GM12878 (cell line): ENCODE results near the gene BBLN. TPM values are rescaled to one million over a fixed set of nuclear protein-coding genes. Genes with fewer than 3 reads are reported as not detected.

ENCODE experiments used
- ATF7 ChIP-seq: fragments of 450-650 bp; IDR thresholded peaks from 2 replicates; pipeline ENCODE4 v1.6.1; 2016; ENCODE audit warnings: low read depth, mild to moderate bottlenecking
- CHD1 ChIP-seq: IDR thresholded peaks from 2 replicates; pipeline ENCODE4 v1.6.1; 2012; ENCODE audit warnings: low read depth, low read length, improper control_type of control experiment
- EZH2 ChIP-seq: IDR thresholded peaks from 2 replicates; pipeline ENCODE4 v1.6.1; 2012; ENCODE audit warnings: low read depth, mild to moderate bottlenecking, control low read depth, inconsistent platforms, low read length, borderline replicate concordance; ENCODE audit not compliant: control insufficient read depth
- GABPA ChIP-seq: IDR thresholded peaks from 2 replicates; pipeline ENCODE4 v1.6.1; 2014; ENCODE audit warnings: antibody characterized with exemption, low read depth, mild to moderate bottlenecking, inconsistent platforms
- GATAD2B ChIP-seq: fragments of 450-650 bp; conservative IDR thresholded peaks from 2 replicates; pipeline ENCODE4 v1.6.1; 2017; ENCODE audit warnings: low read depth, mild to moderate bottlenecking, moderate library complexity
- IKZF2 ChIP-seq, 2 experiments: fragments of 450-650 bp; IDR thresholded peaks; 2 replicates each; pipeline ENCODE4 v1.6.1; 2017; ENCODE audit warnings: mild to moderate bottlenecking in 2 of 2, moderate library complexity in 2 of 2
- LARP7 ChIP-seq: fragments of 450-650 bp; IDR thresholded peaks from 2 replicates; pipeline ENCODE4 v1.6.1; 2017; ENCODE audit warnings: mild to moderate bottlenecking
- POLR2A ChIP-seq: IDR thresholded peaks from 2 replicates; pipeline ENCODE4 v1.6.1; 2011; ENCODE audit warnings: low read depth, mild to moderate bottlenecking, low read length
- RAD21 ChIP-seq: IDR thresholded peaks from 2 replicates; pipeline ENCODE4 v1.6.1; 2011; ENCODE audit warnings: mild to moderate bottlenecking, low read depth, low read length, moderate library complexity; ENCODE audit not compliant: insufficient read depth
- RCOR1 ChIP-seq: conservative IDR thresholded peaks from 2 replicates; pipeline ENCODE4 v1.6.1; 2012; ENCODE audit warnings: low read depth, low read length, improper control_type of control experiment
- RELA ChIP-seq: fragments of 450-650 bp; IDR thresholded peaks from 2 replicates; pipeline ENCODE4 v1.8.0; 2014; ENCODE audit warnings: borderline replicate concordance; ENCODE audit not compliant: partially characterized antibody
- SP1 ChIP-seq: IDR thresholded peaks from one replicate; pipeline ENCODE4 v1.6.1; 2011; ENCODE audit warnings: low read depth, low read length
- STAT1 ChIP-seq: fragments of 450-650 bp; conservative IDR thresholded peaks from 2 replicates; pipeline ENCODE4 v1.6.1; 2014; ENCODE audit warnings: antibody characterized with exemption, mild to moderate bottlenecking
- SUZ12 ChIP-seq: fragments of 200-600 bp; sonication (generic); IDR thresholded peaks from one replicate; pipeline ENCODE4 v1.6.1; 2018; ENCODE audit warnings: antibody characterized with exemption, mild to moderate bottlenecking; ENCODE audit not compliant: unreplicated experiment
- TAF1 ChIP-seq: IDR thresholded peaks from 2 replicates; pipeline ENCODE4 v1.6.1; 2011; ENCODE audit warnings: mild to moderate bottlenecking, low read depth, low read length, borderline replicate concordance
- TCF12 ChIP-seq: IDR thresholded peaks from 2 replicates; pipeline ENCODE4 v1.6.1; 2011; ENCODE audit warnings: low read depth, mild to moderate bottlenecking, low read length
- ZNF384 ChIP-seq: IDR thresholded peaks from 2 replicates; pipeline ENCODE4 v1.6.1; 2012; ENCODE audit warnings: low read depth, mild to moderate bottlenecking, low read length, improper control_type of control experiment, borderline replicate concordance
- polyA plus RNA-seq, 11 experiments: library from polyadenylated mRNA; depleted of rRNA in 4 of 11; unstranded in 6 of 11; stranded (reverse) in 5 of 11; fragments of >200 nt; fragmentation: Nextera tagmentation in 4 of 11; fragmentation: Illumina TruSeq in 1 of 11; extraction: Ambion mirVana in 4 of 11; extraction: Trizol in 1 of 11; gene quantifications; 1 replicate in 1 of 11; 2 replicates in 10 of 11; pipeline versions ENCODE4 v1.2.1 to v1.2.3, GENCODE V29; 2011 to 2016; ENCODE audit warnings: inconsistent platforms in 2 of 11, missing spikeins in 2 of 11, low read depth in 1 of 11
- total RNA-seq, 4 experiments: library from RNA; depleted of rRNA in 3 of 4; stranded (reverse); fragments of >200 nt in 3 of 4; fragmentation: Illumina TruSeq in 1 of 4; extraction: Trizol in 1 of 4; gene quantifications; 2 replicates each; pipeline versions ENCODE4 v1.2.1 to v1.2.3, GENCODE V29; 2013 to 2021
- TF ChIP-seq, protein P1 (sequence below): fragments of 150-350 bp; IDR thresholded peaks from 2 replicates; pipeline ENCODE4 v1.6.1; 2016; ENCODE audit warnings: low read depth, low read length
- TF ChIP-seq, protein P2 (sequence below): fragments of 450-650 bp; IDR thresholded peaks from 2 replicates; pipeline ENCODE4 v1.6.1; 2017; ENCODE audit warnings: mild to moderate bottlenecking
- TF ChIP-seq, protein P3 (sequence below): IDR thresholded peaks from 2 replicates; pipeline ENCODE4 v1.6.1; 2011; ENCODE audit warnings: borderline replicate concordance, low read depth, mild to moderate bottlenecking, moderate library complexity, low read length; ENCODE audit not compliant: insufficient read depth, poor library complexity, severe bottlenecking
- TF ChIP-seq, protein P4 (sequence below): fragments of 150-350 bp; IDR thresholded peaks from 2 replicates; pipeline ENCODE4 v1.6.1; 2014; ENCODE audit warnings: mild to moderate bottlenecking, low read depth, low read length

BBLN gene
- total and polyA plus RNA-seq, 10 of the 15 experiments (the other 5 are each of a cell fraction or from before 2014, with no cell fraction given): 3.8 to 194 (median 66.2) TPM

DNA sequence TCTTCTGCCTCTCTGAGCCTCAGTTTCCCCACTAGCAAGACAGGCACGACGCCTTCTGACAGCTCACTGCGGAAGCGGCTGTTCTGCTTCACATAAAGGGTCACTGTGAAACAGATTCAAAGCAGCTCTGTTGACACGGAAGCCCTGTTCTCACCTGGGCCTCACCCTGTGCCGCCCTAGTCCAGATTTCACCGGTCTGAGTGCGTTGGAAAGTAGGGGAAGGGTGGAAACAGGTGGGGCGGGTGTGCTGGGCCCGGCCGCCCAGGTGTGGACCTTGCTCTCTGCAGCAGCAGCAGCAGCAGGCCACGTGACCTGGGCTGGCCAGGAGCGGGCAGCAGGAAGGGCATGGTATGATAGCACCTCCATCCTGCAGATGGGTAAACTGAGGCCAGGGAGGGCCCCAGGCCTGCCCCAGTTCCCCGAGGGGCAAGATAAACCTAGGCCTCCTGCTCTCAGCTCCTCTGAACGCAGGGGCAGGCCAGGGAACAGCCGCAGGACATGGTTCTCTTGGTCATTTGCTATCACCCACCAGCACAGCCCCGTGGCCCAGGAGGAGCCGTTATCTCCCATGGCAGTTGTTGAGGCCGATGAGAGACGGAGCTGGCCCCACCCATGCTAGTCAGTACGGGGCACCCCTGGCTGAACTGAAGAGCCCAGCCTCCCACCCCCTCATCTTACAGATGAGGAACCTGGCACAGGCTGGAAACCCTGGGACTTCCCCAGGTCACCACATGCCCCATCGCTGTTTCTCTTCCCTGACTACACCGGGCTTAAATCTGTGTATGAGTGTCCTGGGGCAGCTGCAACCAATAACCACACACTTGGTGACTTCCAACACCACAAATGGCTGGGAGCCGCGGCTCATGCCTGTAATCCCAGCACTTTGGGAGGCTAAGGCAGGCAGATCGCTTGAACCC, 44.6 kb upstream of the BBLN start (continued):
- TF ChIP-seq, protein P1, sequence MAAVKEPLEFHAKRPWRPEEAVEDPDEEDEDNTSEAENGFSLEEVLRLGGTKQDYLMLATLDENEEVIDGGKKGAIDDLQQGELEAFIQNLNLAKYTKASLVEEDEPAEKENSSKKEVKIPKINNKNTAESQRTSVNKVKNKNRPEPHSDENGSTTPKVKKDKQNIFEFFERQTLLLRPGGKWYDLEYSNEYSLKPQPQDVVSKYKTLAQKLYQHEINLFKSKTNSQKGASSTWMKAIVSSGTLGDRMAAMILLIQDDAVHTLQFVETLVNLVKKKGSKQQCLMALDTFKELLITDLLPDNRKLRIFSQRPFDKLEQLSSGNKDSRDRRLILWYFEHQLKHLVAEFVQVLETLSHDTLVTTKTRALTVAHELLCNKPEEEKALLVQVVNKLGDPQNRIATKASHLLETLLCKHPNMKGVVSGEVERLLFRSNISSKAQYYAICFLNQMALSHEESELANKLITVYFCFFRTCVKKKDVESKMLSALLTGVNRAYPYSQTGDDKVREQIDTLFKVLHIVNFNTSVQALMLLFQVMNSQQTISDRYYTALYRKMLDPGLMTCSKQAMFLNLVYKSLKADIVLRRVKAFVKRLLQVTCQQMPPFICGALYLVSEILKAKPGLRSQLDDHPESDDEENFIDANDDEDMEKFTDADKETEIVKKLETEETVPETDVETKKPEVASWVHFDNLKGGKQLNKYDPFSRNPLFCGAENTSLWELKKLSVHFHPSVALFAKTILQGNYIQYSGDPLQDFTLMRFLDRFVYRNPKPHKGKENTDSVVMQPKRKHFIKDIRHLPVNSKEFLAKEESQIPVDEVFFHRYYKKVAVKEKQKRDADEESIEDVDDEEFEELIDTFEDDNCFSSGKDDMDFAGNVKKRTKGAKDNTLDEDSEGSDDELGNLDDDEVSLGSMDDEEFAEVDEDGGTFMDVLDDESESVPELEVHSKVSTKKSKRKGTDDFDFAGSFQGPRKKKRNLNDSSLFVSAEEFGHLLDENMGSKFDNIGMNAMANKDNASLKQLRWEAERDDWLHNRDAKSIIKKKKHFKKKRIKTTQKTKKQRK: no peak
- TF ChIP-seq GATAD2B: peak; percentile 57; the same call in 1 of the 2 replicates
- TF ChIP-seq ZNF384: no peak
- peak; percentile 34; the same call in 1 of the 2 replicates for TF ChIP-seq TCF12
- TF ChIP-seq, protein P2, sequence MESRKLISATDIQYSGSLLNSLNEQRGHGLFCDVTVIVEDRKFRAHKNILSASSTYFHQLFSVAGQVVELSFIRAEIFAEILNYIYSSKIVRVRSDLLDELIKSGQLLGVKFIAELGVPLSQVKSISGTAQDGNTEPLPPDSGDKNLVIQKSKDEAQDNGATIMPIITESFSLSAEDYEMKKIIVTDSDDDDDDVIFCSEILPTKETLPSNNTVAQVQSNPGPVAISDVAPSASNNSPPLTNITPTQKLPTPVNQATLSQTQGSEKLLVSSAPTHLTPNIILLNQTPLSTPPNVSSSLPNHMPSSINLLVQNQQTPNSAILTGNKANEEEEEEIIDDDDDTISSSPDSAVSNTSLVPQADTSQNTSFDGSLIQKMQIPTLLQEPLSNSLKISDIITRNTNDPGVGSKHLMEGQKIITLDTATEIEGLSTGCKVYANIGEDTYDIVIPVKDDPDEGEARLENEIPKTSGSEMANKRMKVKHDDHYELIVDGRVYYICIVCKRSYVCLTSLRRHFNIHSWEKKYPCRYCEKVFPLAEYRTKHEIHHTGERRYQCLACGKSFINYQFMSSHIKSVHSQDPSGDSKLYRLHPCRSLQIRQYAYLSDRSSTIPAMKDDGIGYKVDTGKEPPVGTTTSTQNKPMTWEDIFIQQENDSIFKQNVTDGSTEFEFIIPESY: no peak
- TF ChIP-seq RELA: peak; percentile 76
- no peak for TF ChIP-seq SUZ12
- no peak for TF ChIP-seq EZH2
- no peak for TF ChIP-seq RAD21
- no peak for TF ChIP-seq LARP7
- no peak for TF ChIP-seq STAT1
- no peak for TF ChIP-seq TAF1
- no peak for TF ChIP-seq CHD1
- TF ChIP-seq SP1: no peak
- TF ChIP-seq, protein P3, sequence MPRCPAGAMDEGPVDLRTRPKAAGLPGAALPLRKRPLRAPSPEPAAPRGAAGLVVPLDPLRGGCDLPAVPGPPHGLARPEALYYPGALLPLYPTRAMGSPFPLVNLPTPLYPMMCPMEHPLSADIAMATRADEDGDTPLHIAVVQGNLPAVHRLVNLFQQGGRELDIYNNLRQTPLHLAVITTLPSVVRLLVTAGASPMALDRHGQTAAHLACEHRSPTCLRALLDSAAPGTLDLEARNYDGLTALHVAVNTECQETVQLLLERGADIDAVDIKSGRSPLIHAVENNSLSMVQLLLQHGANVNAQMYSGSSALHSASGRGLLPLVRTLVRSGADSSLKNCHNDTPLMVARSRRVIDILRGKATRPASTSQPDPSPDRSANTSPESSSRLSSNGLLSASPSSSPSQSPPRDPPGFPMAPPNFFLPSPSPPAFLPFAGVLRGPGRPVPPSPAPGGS: no peak
- TF ChIP-seq RCOR1: no peak
- TF ChIP-seq GABPA: no peak
- no peak for TF ChIP-seq ATF7
- TF ChIP-seq POLR2A: no peak
- TF ChIP-seq, protein P4, sequence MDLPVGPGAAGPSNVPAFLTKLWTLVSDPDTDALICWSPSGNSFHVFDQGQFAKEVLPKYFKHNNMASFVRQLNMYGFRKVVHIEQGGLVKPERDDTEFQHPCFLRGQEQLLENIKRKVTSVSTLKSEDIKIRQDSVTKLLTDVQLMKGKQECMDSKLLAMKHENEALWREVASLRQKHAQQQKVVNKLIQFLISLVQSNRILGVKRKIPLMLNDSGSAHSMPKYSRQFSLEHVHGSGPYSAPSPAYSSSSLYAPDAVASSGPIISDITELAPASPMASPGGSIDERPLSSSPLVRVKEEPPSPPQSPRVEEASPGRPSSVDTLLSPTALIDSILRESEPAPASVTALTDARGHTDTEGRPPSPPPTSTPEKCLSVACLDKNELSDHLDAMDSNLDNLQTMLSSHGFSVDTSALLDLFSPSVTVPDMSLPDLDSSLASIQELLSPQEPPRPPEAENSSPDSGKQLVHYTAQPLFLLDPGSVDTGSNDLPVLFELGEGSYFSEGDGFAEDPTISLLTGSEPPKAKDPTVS: no peak
- peak; percentile 74 to 78 for TF ChIP-seq IKZF2 (IDR thresholded peaks at IDR 0.05)
